ENCODE data around the gene MYCBP2. TPM values are rescaled to one million over a fixed set of nuclear protein-coding genes. Genes with fewer than 3 reads are reported as not detected.
"Not testable (repeated sequence)": the region's sequence is repeated elsewhere in the genome, so short reads cannot be mapped to it uniquely, and the experiment has no call there.

Gene MYCBP2
- total RNA-seq, 2 donors from 2014 or later: 108 to 135 TPM

GRCh38 chr13:77265336-77265735, 61.6 kb downstream of the MYCBP2 start:
- DNase-seq (ENCODE audit: low spot score): no peak
- Mint-ChIP-seq H3K27me3 (no peaks in the 10 kb centered on the region), H3K4me3 (no peak overlapping the region), H3K36me3 (peaks cover 16% of the 10 kb centered on the region), H3K4me1 (ENCODE audit: low read depth in 2 of 2) (peaks cover 0 to 3% of the 10 kb centered on the region in 2 donors), H3K9me3 (no peaks in the 10 kb centered on the region), H3K27ac (peak overlapping the region in 1 of 2 donors; percentile 1)
- ATAC-seq: no peak

GRCh38 chr13:77262198-77262597, 64.7 kb downstream of the MYCBP2 start:
- DNase-seq (ENCODE audit: low spot score): no peak
- Mint-ChIP-seq H3K27me3 (no peaks in the 10 kb centered on the region), H3K4me3 (no peak overlapping the region), H3K27ac (no peak overlapping the region), H3K36me3 (peaks cover 12% of the 10 kb centered on the region), H3K9me3 (no peaks in the 10 kb centered on the region), H3K4me1 (ENCODE audit: low read depth in 2 of 2) (peaks cover 0 to 3% of the 10 kb centered on the region in 2 donors)
- ATAC-seq: no peak

DNA sequence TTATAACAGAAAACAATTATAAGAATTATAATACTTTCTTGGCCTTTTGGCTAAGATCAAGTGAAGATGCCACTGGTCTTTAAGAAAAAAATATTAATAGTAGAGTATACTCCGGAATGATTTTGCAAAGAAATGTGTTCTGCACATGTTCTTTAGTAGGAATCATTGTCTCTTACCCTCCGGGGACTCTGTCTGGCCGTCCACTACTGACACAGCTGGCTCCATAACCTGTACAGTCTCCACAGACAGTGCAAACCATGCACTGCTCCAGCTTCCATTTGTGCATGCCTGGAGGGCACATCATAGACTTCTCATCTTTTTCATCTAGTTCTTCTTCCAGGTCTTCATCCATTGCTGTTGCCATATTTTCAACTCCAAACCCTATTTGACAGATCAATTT, 75.9 kb downstream of the MYCBP2 start:
- no peak overlapping the region for H3K27ac Mint-ChIP-seq

DNA sequence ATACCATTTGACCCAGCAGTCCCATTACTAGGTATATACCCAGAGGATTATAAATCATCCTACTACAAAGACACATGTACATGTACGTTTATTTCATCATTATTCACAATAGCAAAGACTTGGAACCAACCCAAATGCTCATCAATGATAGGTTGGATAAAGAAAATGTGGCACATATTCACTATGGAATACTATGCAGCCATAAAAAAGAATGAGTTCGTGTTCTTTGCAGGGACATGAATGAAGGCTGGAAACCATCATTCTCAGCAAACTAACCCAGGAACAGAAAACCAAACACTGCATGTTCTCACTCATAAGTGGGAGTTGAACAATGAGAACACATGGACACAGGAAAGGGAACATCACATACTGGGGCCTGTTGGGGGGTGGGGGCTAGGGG, 81.7 kb downstream of the MYCBP2 start:
- not testable (repeated sequence) for H3K27me3 Mint-ChIP-seq; ATAC-seq; H3K9me3 Mint-ChIP-seq; H3K4me3 Mint-ChIP-seq; DNase-seq (ENCODE audit: low spot score); H3K27ac Mint-ChIP-seq
- H3K4me1 Mint-ChIP-seq (ENCODE audit: low read depth in 2 of 2): peaks cover 18 to 19% of the 10 kb centered on the region in 2 donors
- peaks cover 32% of the 10 kb centered on the region for H3K36me3 Mint-ChIP-seq

More for the DNA sequence above, 75.9 kb downstream of the MYCBP2 start:
- no peaks in the 10 kb centered on the region for H3K27me3 Mint-ChIP-seq
- peaks cover 17 to 26% of the 10 kb centered on the region in 2 donors for H3K4me1 Mint-ChIP-seq (ENCODE audit: low read depth in 2 of 2)
- ATAC-seq: no peak
- H3K9me3 Mint-ChIP-seq: no peaks in the 10 kb centered on the region
- DNase-seq (ENCODE audit: low spot score): no peak
- H3K36me3 Mint-ChIP-seq: peaks cover 35% of the 10 kb centered on the region
- no peak overlapping the region for H3K4me3 Mint-ChIP-seq

- no peaks in the 10 kb centered on the region for H3K36me3 Mint-ChIP-seq
- no peak overlapping the region for H3K27ac Mint-ChIP-seq
- H3K9me3 Mint-ChIP-seq: no peaks in the 10 kb centered on the region
- ATAC-seq (no peak), DNase-seq (ENCODE audit: low spot score) (no peak)
- peaks cover 0 to 3% of the 10 kb centered on the region in 2 donors for H3K4me1 Mint-ChIP-seq (ENCODE audit: low read depth in 2 of 2)
- H3K27me3 Mint-ChIP-seq: no peaks in the 10 kb centered on the region
- no peak overlapping the region for H3K4me3 Mint-ChIP-seq
Measured at GRCh38 chr13:77239312-77239711, 87.6 kb downstream of the MYCBP2 start.

DNA sequence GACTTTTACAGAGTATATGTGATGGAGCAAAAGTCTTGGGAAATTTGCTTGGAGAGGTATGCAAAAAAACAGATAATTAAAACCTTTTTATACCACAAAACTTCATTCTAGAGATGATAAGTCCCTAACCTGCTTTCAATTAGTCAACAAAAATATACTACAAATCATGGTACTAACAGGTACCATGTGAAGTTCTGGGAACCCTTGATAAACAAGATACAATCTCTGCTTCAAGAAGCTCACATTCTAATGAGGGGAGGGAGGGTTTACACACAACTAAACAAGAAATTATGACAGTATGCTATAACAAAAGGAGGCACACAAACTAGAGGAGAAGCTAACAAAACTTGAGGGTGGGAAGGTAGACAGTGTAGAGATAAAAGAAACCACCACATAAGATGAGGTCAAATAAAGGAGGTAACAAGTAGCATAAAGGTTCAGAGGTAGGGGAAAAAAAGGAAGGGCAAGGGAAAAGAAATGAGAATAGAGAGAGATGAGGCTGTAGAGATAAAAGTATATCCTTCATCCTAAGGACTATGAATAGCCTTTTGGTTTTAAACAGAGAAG, 91.4 kb downstream of the MYCBP2 start:
- no peaks in the 10 kb centered on the region for H3K27me3 Mint-ChIP-seq
- ATAC-seq: no peak
- no peak overlapping the region for H3K27ac Mint-ChIP-seq
- H3K4me1 Mint-ChIP-seq (ENCODE audit: low read depth in 2 of 2): peaks cover 0 to 3% of the 10 kb centered on the region in 2 donors
- no peaks in the 10 kb centered on the region for H3K9me3 Mint-ChIP-seq
- no peak for DNase-seq (ENCODE audit: low spot score)
- H3K4me3 Mint-ChIP-seq: no peak overlapping the region
- no peaks in the 10 kb centered on the region for H3K36me3 Mint-ChIP-seq

- Mint-ChIP-seq H3K27ac (no peak overlapping the region), H3K4me3 (no peak overlapping the region), H3K36me3 (no peaks in the 10 kb centered on the region), H3K27me3 (no peaks in the 10 kb centered on the region), H3K4me1 (ENCODE audit: low read depth in 2 of 2) (peaks cover 0 to 3% of the 10 kb centered on the region in 2 donors), H3K9me3 (no peaks in the 10 kb centered on the region)
- DNase-seq (ENCODE audit: low spot score): no peak
- ATAC-seq: no peak
Measured at GRCh38 chr13:77233159-77233558, 93.7 kb downstream of the MYCBP2 start.

- no peaks in the 10 kb centered on the region for H3K27me3 Mint-ChIP-seq
- DNase-seq (ENCODE audit: low spot score) (no peak), ATAC-seq (no peak)
- H3K4me3 Mint-ChIP-seq: no peak overlapping the region
- H3K27ac Mint-ChIP-seq: no peak overlapping the region
- H3K4me1 Mint-ChIP-seq (ENCODE audit: low read depth in 2 of 2): peaks cover 7 to 11% of the 10 kb centered on the region in 2 donors
- H3K36me3 Mint-ChIP-seq: peaks cover 6% of the 10 kb centered on the region
- peaks cover 3% of the 10 kb centered on the region for H3K9me3 Mint-ChIP-seq
Measured at GRCh38 chr13:77230560-77230959, 96.3 kb downstream of the MYCBP2 start.

GRCh38 chr13:77225946-77226345, 100.9 kb downstream of the MYCBP2 start:
- Mint-ChIP-seq H3K27me3 (no peaks in the 10 kb centered on the region), H3K27ac (peak overlapping the region; percentile 1 to 9), H3K4me1 (ENCODE audit: low read depth in 2 of 2) (peaks cover 6 to 11% of the 10 kb centered on the region in 2 donors), H3K36me3 (peaks cover 6% of the 10 kb centered on the region), H3K9me3 (peaks cover 3% of the 10 kb centered on the region), H3K4me3 (peak overlapping the region; percentile 3)
- ATAC-seq (peak in 1 of 2 donors; percentile 53), DNase-seq (ENCODE audit: low spot score) (no peak)

DNA sequence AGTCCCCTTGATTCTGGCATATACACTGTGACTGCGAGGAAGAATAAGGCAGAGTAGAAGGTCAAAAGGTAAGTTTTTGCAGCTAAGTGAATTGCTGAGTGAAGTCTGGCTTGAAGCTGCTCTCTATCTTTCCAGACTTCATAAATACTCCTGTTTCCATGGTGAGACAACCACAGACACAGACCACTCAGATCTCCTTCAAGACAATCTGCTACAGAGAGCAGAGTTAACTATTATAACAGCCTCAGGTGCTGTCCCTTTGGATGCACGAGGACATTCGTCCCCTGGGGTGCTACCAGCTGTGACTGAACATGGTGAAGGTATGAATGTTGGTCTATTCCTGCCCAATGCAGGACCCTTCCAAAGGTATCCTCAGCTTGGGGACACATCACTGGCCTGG, 104.0 kb downstream of the MYCBP2 start:
- Mint-ChIP-seq H3K9me3 (peaks cover 3% of the 10 kb centered on the region), H3K4me1 (ENCODE audit: low read depth in 2 of 2) (peaks cover 6 to 11% of the 10 kb centered on the region in 2 donors), H3K27me3 (no peaks in the 10 kb centered on the region), H3K27ac (no peak overlapping the region), H3K4me3 (no peak overlapping the region), H3K36me3 (peaks cover 6% of the 10 kb centered on the region)
- ATAC-seq (no peak), DNase-seq (ENCODE audit: low spot score) (no peak)

DNA sequence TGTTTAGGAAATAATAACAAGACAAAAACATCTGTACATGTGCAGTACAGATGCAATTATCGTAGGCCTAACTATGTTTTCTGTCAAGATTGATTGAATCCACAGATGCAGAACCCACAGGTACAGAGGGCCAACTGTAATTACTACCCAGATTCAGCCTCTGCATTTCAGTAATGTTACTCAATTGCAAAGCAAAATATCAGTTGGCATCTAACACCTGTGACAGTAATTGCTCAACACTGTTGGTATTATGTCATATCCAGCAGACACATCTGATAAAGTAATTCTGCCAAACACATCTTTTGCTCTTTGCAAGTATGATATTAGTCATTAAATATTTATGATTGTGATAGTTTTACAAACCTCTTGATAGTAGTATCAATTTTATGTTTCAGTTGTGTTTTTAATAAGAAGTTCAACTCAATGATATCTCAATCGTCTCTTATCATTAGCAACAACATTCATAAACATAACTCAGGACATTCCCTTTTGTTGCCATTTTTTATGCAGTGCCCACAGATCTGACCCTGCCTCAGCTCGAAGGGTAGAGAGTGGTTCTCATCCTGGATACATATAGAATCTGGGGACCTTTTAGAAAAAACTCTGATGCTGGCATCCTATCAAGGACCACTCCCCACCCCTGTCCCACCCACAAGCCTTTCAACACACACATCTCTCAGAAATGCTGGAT, 104.7 kb downstream of the MYCBP2 start:
- H3K27ac Mint-ChIP-seq: no peak overlapping the region
- DNase-seq (ENCODE audit: low spot score) (no peak), ATAC-seq (peak; percentile 50 to 68)

DNA sequence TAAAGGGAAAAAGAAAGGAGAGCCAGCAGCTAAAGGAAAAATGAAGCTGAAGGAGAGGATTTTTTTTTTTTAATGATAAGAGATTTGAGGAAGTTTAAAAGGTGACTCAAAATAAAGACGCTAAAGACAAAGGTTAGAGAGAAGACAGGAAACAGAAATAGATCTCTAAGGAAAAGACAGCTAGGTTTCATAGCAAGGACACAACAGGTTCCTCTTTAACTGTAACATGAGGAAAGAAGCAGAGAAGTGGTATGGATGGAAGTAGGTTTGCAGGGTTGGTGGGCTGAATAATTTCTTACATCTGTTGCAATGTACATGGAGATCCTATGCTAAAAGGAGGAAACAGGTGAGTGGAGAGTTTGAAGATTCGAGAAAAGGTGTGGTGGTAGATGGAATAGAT, 107.5 kb downstream of the MYCBP2 start:
- H3K9me3 Mint-ChIP-seq: no peaks in the 10 kb centered on the region
- no peak for ATAC-seq
- H3K27ac Mint-ChIP-seq: no peak overlapping the region
- peaks cover 11% of the 10 kb centered on the region for H3K36me3 Mint-ChIP-seq
- no peak overlapping the region for H3K4me3 Mint-ChIP-seq
- H3K27me3 Mint-ChIP-seq: no peaks in the 10 kb centered on the region
- H3K4me1 Mint-ChIP-seq (ENCODE audit: low read depth in 2 of 2): no peaks in the 10 kb centered on the region
- DNase-seq (ENCODE audit: low spot score): no peak

More for the DNA sequence above, 104.7 kb downstream of the MYCBP2 start:
- H3K9me3 Mint-ChIP-seq: peaks cover 3% of the 10 kb centered on the region
- peaks cover 6 to 11% of the 10 kb centered on the region in 2 donors for H3K4me1 Mint-ChIP-seq (ENCODE audit: low read depth in 2 of 2)
- H3K27me3 Mint-ChIP-seq: no peaks in the 10 kb centered on the region
- H3K36me3 Mint-ChIP-seq: peaks cover 6% of the 10 kb centered on the region
- H3K4me3 Mint-ChIP-seq: no peak overlapping the region

GRCh38 chr13:77218274-77218673, 108.6 kb downstream of the MYCBP2 start:
- no peaks in the 10 kb centered on the region for H3K27me3 Mint-ChIP-seq
- DNase-seq (ENCODE audit: low spot score): no peak
- H3K36me3 Mint-ChIP-seq: peaks cover 20% of the 10 kb centered on the region
- no peak overlapping the region for H3K4me3 Mint-ChIP-seq
- H3K9me3 Mint-ChIP-seq: no peaks in the 10 kb centered on the region
- H3K27ac Mint-ChIP-seq: no peak overlapping the region
- H3K4me1 Mint-ChIP-seq (ENCODE audit: low read depth in 2 of 2): no peaks in the 10 kb centered on the region
- no peak for ATAC-seq

DNA sequence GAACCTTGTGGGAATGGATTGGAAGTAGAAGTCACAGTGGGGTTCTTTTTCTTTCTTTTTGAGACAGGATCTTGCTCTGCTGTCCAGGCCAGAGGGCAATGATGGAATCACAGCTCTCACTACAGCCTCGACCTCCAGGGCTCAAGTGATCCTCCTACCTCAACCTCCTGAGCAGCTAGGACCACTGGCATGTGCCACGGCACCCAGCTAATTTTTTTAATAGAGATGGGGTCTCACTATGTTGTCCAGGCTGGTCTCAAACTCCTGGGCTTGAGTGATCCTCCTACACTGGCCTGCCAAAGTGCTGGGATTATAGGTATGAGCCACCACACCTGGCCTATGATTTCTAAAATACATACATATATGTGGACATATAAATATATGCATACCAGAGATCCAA, 111.4 kb downstream of the MYCBP2 start:
- Mint-ChIP-seq H3K27me3 (no peaks in the 10 kb centered on the region), H3K36me3 (peaks cover 20% of the 10 kb centered on the region), H3K4me1 (ENCODE audit: low read depth in 2 of 2) (no peaks in the 10 kb centered on the region), H3K4me3 (no peak overlapping the region), H3K27ac (no peak overlapping the region), H3K9me3 (no peaks in the 10 kb centered on the region)
- DNase-seq (ENCODE audit: low spot score) (no peak), ATAC-seq (no peak)

Measured in natural killer cell treated with Interleukin-12 subunit alpha and Interleukin-12 subunit beta and Interleukin-15 and Interleukin-18, amount 100 ng/mL, for 72 hours (primary cell).